Globus pallidus (tissue), 1 donor: ENCODE measurements around the gene APOA1.
"Not testable (repeated sequence)": the region's sequence is repeated elsewhere in the genome, so short reads cannot be mapped to it uniquely, and the experiment has no call there.

Experiments
- DNase-seq: peaks from one replicate; pipeline ENCODE4 v3.0.0-alpha.2; 2015; ENCODE audit warnings: low spot score

Gene APOA1

DNA sequence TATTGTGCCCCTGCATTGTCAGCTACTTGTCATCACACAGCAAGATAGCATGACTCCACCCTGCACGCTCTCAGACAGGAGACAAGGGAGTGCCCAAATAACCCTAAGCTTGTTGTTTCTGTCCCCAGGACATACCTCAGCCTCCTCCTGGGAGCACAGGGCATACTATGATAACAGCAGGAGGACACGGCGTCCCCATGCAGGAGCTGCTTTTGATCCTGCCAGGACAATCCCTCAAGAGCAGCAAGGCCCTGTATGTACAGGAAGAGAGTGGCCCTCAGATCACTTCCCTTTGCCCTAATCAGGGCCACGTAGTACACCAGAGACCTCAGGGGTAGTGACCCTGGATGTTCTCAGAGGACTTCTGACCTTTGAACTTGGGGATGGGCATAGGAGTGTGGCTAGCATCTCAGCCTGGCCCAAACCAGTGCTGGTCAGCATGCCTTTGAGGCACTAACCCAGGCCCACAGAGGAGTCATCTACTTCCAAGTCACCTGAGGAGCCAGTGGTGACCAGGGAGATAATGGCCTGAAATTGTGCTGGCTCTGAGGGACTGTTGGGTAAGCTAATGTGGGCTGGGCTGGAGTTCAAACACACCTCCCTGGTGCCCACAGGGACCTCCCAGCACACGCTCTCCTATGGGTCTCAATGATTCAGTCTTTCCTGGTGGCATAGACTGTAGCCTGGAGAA is 23.5 kb downstream of the APOA1 start:
- DNase-seq: no peak

DNA sequence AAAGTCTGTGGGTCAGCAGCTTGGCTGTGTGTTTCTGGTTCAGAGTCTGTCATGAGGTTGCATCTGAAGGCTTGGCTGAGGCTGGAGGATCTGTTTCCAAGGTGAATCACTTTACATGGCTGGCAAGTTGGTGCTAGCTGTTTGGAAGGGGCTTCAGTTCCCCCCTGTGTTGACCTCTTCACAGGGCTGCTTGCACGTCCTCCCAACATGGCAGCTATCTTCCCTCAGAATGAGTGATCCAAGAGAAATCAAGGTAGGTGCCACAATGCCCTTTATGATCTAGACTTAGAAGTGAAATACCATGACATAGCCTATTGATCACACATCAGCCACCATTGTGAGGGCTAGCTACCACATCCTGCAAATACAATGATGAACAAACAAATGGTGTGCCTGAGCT is 24.3 kb downstream of the APOA1 start:
- no peak for DNase-seq

DNA sequence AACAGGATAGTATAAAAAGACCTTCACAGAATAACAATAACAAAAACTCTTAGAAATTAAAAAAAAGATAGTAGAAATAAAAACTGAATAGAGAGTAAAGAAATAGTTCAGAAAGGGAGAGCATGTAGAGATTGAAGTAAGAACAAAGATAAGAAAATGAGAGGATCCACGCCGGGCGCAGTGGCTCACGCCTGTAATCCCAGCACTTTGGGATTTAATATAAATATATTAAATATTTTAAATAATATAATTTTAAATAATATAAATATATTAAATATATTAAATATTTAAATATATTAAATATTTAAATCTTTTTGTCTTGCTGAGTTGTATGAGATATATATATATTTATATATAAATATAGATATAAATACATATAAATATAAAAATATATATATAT is 25.3 kb downstream of the APOA1 start:
- no peak for DNase-seq

DNA sequence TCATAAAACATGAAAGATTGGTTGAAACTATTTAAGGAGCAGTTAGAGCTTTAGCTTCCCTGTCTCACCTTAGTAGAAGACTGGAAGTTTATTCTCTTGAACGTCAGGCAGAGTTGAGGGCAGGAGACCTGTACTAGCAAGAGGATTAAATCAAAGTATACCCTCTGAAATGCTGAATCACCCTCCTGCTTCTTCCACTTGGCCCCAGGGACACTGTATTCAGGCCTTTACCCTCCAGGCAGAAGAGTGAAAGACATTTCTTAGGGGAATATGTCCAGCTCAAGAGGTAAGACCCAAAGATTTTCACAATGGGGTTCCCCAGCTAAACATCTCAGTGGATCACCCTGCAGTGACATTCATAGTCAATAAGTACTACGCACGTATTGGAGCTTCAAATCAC is 26.2 kb downstream of the APOA1 start:
- DNase-seq: no peak

DNA sequence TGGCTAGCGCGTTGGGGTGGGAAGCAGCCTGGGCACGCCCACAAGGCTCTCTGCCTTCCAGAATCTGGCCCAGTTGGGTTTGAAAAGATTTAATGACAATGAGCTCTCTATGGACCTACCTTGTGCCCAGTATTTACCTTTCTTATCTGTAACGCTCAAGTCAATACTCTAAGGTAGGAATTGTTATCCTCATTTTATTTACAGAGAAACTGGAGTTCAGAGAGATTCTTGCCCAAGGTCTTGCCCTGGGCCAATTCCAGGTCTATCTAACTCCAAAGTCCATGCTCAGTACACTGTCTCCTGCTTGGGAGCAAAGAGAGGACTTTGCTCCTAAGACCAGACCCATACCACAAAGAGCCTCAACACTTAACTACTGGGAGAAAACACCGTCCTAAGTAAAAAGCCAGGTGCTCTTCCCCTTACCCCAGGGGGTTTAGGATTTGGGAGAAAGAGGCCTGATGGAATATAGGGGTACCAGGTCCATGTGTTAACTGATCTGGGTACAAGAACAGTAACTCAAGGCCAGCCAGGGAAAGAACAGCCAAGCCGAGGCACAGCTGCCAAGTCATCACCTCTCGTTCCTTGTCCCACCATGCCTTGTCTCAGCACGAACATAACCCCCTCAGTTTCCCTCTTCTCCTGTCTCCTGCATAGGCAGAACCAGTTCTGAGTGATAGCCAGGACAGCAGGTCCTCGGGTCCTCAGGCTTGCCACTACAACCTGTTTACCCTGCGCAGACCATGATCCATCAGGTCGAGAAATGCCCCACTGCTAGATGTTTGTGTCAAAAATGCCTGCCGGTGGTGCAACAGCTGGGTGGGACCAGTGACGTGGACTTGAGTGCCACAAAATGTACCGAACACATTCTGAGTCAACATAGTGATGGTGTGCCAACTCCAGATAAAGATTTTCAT is 28.9 kb downstream of the APOA1 start:
- no peak for DNase-seq

DNA sequence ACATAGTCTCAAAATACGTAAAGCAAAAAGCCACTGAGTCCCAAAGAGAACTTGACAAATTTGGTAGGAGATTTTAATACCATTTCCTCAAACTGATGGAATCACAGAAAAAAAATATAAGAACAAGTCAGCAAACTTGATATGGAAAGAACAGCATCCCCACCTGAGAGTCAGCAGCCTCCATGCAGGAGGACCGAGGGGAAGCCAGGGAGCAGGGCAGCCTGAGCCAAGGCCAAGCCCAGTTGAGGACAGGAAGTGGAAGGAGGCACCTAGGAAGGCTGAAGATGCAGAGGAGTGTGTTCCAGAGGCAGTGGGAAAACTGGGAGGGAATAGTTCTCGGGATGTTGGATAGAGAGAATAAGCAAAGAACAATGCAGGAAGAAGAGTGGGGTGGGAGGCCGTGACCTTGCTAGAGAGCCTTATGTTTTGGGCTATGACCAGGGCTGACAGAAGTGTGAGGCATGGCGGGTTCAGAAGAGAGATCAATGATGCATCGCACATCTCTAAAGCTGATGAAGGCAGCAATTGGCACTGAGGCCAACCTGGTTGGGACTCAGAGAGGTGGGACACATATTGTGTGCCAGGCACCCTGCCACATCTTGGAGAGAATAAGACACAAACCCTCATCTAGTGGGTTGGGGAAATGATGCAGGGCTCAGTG is 29.7 kb downstream of the APOA1 start:
- DNase-seq: no peak

DNA sequence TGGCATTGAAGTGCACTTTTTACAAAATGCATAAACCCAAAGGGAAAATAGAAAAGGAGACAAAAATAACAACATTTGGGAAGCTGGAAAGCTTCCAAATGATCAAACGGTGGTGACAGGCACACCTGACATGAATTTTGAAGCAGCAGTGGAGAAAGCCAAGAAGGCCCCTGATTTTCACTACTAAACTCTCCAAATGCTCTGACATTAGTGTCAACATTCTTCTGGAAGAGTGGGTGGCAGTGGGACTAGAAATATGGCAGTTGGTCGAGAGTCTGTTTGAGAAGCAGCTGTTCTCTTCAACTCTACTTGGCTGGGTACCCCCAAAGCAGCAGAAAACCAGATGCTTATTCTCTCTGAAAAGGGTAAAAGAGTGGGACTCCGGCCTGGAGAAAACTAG is 33.4 kb downstream of the APOA1 start:
- no peak for DNase-seq

DNA sequence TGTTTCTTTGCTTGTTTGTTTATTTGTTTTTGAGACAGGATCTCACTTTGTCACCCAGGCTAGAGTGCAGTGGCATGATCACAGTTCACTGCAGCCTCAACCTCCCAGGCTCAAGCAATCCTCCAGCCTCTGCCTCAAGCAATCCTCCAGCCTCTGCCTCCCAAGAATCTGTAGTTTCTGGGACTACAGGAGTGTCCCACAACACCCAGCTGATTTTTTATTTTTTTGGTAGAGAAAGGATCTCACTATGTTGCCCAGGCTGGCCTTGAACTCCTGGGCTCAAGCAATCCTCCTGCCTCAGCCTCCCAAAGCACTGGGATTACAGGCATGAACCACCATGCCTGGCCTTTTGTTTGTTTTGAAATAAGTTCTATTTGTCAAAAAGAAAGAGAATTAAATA is 35.8 kb downstream of the APOA1 start:
- DNase-seq: not testable (repeated sequence)

DNA sequence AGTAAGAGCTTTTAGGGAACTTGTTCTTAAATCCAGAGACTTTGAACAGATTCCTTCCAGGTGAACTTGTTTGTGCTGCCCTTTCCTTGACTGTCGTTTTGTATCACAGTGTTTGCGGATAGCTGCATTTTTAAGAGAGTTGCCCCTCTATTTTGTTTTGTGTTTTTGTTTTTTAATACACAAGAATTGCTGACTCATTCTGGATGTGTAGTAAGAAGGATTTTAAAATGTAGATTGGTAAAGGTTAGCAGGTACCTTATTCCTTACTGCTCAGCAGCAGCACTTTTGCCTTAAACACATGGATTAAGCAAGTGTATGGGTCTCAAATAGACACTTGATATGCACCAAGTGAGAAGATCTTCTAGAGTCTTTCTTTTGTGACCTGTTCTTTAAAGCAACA is 36.8 kb downstream of the APOA1 start:
- no peak for DNase-seq

DNA sequence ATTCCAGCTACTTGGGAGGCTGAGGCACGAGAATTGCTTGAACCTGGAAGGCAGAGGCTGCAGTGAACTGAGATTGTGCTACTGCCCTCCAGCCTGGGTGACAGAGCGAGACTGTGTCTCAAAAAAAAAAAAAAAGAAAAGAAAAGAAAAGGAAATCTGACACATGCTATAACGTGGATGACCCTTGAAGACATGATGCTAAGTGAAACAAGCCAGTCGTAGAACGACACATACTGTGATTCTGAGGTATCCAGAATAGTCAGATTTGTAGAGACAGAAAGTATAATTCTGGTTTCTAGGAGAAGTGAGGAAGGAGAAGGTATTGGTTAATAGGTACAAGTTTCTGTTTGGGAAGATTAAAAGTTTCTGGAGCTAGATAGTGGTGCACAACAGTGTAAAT is 39.1 kb downstream of the APOA1 start:
- no peak for DNase-seq

DNA sequence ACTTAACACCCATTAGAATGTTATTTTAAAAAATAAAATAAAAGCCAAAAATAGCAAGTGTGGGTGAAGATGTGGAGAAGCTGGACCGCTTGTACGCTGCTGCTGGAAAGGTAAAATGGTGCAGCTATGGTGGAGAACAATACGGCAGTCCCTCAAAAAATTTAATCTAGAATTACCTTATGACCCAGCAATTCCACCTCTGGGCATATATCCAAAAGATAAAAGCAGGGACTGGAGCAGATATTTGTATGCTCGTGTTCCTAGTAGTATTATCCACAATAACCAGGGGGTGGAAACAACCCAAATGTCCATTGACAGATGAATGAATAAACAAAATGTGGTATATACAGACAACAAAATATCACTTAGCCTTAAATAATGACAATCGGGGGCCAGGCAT is 39.6 kb downstream of the APOA1 start:
- DNase-seq: no peak

DNA sequence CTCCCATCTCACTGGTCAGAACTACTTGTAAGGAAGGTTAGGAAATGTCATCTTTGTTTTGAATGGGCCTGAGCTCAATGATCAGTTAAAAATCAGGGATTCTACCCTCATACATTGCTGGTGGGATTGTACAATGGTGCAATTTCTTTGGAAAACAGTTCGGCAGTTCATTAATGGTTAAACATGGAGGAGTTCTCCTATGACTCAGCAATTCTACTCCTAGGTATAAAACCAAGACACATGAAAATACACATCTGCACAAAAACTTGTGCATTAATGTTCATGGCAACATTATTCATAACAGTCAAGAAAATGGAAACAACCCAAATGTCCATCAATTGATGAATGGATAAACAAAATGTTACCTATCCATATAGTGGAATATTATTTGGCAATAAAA is 40.9 kb downstream of the APOA1 start:
- no peak for DNase-seq

DNA sequence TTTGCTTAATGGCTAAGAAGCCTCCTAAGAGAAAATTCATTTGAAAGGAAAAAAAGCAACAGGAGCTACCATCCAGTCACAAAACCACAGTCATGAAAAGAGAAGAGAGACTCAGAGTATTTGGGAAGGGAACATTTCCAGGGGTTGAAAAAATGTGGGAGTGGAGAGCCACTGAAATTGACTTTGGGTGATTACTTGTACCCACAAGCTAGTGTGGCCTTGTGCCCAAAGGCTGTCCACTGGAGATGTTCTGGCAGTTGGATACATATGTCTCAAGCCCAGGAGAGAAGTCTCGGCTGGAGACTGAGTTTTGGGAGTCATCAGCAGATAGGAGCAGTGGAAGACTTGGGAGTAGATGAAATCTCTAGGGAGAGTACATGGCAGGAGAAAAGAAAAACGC is 42.6 kb downstream of the APOA1 start:
- no peak for DNase-seq

DNA sequence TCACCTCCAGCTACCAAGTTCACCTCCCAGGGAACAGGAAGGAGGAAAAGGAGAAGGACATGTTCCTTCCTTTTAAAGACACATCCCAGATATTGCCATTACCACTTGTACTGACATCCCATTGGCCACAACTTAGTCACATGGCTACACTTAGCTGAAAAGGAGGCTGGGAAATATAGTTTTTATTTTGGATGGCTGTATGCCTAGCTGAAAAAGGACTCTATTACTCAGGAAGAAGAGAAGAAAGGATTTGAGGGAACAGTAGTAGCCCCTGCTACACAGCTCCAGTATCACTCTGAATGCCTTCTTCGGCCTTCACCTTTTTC is 43.7 kb downstream of the APOA1 start:
- DNase-seq: no peak

DNA sequence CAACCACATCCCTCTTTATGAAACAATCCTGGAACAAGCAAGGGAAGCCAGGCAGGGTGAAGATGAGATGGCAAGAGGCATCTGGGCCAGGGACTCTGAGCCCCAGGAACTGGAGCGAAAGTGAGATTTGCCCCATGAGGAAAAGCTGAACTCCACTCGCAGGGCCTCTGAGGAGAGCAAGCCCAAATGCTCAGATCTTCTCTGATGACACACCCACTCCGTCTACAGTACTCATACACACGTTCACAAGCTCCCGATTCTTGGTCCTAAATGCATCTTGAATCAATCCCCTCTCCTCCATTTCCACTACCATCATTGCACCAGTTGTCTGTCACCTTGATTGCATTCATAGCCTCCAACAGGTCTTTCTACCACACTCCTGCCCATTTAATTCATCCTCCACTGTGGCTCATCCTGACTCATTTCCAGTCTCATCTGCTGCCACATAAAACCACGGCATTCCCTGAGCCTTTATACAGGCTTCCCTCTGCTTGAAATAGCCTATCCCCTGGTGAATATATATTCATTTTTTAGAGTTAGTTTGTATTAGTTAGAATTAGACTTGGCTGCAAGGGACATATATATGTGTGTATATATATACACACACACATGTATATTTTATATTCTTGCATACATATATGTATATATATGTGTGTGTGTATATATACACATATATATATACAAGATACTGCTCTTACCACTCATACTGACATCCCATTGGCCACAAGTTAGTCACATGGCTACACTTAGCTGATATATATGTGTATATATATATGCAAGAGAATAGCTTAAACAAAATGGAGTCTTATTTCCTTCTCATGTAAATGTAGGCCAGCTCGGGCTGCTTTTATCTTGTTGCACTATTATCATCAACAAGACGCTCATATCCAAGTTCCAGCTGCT is 44.3 kb downstream of the APOA1 start:
- no peak for DNase-seq

DNA sequence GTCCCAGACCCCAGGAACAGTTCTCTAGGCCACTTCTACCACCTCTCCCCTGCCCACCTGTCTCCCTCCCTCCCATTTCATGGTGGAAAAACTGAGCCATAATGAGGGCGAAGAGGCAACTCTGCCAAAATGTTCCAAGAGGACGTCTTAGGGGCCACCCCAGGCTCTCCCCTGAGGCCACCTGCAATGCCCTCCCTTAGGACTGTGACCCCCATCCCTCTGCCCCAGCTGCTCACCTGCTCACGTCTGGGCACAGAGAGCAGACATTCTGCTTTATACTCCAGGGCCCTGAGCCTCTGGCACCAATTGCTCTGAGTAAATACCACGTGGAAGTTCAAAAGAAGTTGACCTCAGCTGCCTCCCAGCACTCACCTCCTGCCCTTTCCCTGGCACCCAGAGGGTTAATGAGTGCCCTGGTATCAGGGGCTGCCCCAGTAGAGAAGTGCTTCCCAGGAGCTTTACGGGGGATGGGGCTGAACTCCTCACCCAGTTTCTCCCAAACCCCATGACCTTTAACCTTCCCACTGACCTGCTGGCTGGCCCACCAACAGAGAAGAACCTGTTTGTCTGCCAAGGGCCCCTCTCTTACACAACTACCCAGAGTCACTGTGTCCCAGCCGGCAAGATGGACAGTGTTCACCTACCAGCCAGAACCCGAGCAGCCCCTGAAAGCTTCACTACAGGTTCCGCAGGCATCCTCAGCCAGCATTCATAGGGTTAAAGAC is 45.1 kb downstream of the APOA1 start:
- DNase-seq: no peak

DNA sequence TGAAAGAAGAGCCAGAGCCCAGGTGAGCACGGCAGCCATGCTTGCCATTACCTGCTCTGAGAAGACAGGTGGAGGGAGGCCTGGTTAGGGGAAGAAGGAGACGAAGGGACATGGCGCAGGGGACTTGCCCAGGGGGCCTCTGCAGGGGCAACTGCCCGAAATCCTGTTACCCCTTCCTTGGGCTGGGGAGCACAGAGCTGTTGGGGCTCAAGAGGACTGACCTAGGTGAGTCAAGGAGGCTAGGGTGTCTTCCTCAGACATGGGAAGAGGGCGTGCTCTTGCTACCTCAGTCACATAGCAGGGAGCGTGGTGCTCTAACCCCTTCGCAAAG is 45.6 kb downstream of the APOA1 start, which contains the start of gene APOA5:
APOA5 (minus strand) TSS at position 67 of the 331 bp plus-strand sequence; CDS start at position 48, 19 bp downstream.
- DNase-seq: no peak

DNA sequence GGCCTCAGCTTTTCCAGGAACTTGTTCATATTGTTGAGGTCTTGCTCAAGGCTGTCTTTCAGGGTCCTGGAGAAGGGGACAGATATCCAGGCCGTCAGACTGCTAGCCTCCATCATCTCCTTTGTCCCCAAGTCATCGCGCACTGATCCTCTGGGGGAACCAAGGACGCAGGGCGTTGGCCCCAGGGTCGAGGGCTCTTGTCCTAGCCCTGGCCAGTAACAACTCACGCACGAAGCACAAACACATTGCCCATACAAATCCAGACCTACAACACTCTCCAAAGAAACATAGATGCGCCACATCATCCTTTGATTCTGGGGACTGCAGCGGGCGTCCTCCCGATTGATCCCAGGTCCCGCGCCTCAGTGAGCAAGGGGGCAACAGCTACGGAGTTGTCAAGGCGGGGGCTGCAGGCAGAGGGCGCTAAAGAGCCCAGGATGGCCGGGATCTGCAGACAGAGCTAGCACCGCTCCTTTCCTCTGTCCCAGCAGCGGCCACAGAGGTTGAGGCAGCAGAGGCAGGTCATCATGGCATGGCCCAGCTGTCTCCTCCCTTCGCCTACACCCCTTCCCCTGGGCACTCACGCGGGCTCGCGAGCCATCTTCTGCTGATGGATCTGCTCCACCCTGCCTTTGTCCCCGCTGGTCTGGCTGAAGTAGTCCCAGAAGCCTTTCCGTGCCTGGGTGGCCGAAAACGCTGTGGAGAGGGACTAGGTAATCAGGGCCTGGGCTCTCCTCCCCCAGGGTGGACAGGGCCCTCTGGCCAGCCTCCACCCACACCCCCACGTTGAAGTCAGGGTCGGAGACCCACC is 46.2 kb downstream of the APOA1 start:
- peak; percentile 73 for DNase-seq

DNA sequence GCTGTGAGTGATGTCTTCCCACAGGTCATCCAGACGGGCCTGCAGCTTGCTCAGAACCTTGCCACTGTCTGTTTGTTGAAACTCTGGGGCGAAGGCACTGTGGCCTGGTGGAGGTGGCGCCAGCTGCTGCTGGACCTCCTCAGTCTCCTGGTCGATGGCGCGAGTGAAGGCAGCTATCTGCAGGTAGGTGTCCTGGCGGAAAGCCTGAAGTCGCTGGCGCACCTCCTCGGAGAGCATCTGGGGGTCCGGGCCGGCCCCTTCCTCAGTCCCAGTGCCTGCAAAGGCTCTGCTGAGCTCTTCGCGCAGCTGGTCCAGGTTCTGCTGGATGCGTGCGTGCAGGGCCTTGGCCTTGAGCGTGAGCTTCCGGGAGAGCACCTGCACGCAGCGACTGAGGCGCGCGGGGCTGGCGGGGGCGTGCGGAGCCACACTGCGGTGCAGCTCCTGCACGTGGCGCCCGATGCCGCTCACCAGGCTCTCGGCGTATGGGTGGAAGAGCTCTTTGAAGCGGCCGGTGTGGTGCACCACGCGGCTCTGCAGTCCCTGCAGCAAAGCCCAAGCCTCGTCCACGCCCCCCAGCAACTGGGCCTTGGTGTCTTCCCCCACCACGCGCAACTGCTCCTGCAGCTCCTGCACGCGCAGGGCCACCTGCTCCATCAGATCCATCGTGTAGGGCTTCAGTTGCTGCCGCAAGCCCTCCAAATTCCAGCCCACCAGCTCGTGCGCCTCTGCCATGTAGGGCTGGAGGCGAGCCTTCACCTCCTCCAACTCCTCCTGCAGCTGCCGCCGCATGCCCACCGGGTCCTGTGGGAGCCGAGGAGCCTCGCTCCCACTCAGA is 47.0 kb downstream of the APOA1 start:
- DNase-seq: no peak

DNA sequence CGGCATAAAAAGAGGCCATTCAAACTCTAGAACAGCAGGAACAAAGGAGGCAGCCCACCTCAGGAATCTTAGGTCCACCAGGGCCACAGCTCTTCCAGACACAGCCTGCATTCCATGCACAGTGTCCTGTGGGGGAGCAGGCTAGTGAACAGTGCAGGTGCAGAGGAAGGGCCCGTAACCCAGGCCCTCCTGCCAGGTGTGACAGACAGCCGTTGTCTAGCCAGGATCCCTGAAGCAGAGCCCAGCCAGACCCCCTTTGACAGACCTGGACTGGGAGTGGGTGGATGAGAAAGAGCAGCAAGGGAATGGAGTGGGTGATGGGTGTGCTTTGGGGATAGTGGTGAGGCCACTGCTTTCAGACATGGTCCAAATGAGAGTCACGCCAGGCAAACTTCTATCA is 48.4 kb downstream of the APOA1 start:
- DNase-seq: no peak
